ACC112 (cell line): ENCODE measurements around the gene HADHB.
A peak's percentile ranks its signal among the peaks of the same experiment; 100 is the strongest.

ENCODE experiments used
- H2AFZ ChIP-seq: fragments of 200-600 bp; sonication (generic); one replicate; pipeline ENCODE4 v1.6.0; 2017; ENCODE audit warnings: antibody characterized with exemption, low read length; ENCODE audit not compliant: unreplicated experiment
- H3K27ac ChIP-seq: fragments of 200-600 bp; sonication (generic); 2 replicates; pipeline ENCODE4 v1.5.1; 2014; ENCODE audit warnings: low read depth, mild to moderate bottlenecking, antibody characterized with exemption, low read length, moderate library complexity
- H3K27me3 ChIP-seq: fragments of 200-600 bp; sonication (generic); 2 replicates; pipeline ENCODE4 v1.6.1; 2014; ENCODE audit warnings: mild to moderate bottlenecking, antibody characterized with exemption, low read length, moderate library complexity, mixed read lengths; ENCODE audit not compliant: insufficient read depth
- H3K36me3 ChIP-seq: fragments of 200-600 bp; sonication (generic); 2 replicates; pipeline ENCODE4 v1.6.1; 2016; ENCODE audit warnings: mild to moderate bottlenecking, antibody characterized with exemption, low read length, moderate library complexity, mixed read lengths; ENCODE audit not compliant: insufficient read depth
- H3K4me1 ChIP-seq: fragments of 200-600 bp; sonication (generic); one replicate; pipeline ENCODE4 v1.6.1; 2016; ENCODE audit warnings: low read length, mixed read lengths; ENCODE audit not compliant: insufficient read depth, unreplicated experiment, control insufficient read depth
- H3K4me3 ChIP-seq: fragments of 200-600 bp; sonication (generic); 2 replicates; pipeline ENCODE4 v1.5.1; 2014; ENCODE audit warnings: mild to moderate bottlenecking, low read depth, low read length
- H3K79me2 ChIP-seq: fragments of 200-600 bp; sonication (generic); one replicate; pipeline ENCODE4 v1.6.0; 2016; ENCODE audit warnings: low read length; ENCODE audit not compliant: control insufficient read depth, unreplicated experiment, insufficient read depth

HADHB gene

DNA sequence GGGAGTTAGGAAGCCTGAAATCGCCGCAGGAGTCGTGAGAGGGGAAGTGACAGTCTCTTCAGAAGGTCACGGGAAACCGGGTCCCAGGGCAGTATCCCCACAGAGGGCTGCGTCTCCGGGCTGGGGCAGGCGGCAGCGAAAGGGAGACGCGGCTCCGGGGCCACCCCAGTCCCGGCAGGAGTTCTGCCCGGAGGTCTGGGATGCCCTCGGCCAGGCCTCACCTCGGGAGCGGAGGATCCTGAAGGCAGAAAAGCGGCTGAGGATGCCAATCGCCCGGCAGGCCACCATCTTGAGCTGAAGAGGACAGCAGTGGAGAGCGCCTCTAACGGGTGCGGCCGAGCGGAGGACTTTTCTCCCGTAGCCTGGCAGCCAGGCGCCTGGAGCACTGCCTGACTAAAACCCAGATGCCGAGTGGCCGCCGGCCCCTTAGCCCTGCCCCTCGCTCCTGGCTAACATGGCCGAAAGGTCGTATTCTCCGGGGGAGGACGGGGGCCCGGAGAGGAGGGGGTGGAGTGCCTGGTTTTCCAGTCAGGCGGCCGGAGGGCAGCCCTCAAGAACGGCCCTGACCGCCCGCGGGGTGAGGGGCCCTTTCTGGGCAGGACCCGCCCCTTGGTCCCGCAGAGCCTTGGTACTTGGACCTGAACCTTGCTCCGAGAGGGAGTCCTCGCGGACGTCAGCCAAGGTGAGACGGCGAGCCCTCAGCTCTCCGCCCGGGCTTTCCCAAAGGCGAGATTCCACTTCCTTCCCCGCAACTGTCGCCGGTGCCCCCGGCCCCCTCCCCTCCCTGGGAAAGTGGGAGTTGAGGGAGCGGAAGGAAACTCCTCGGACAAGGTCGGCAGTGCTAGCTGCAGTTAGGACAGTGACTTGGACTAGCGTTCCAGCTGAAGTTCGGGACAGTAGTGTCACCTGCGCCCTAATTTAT is at the start of gene HADHB, which contains the start of gene HADHA:
Gene HADHB (plus strand): TSS at position 631 of the 922 bp plus-strand sequence. CDS start 9,316 bp downstream, outside the sequence.
Gene HADHA (minus strand): TSS at position 324 of the 922 bp plus-strand sequence. CDS start 36 bp downstream, at position 288.
- Histone ChIP-seq H3K36me3 (no peaks in the 10 kb centered on the region), H3K4me3 (peak within 1 kb of the TSS; percentile 95), H3K27ac (peak within 1 kb of the TSS; percentile 90), H3K4me1 (peaks cover 38% of the 10 kb centered on the region), H2AFZ (peak within 1 kb of the TSS; percentile 95), H3K27me3 (no peaks in the 10 kb centered on the region), H3K79me2 (peaks cover 95% of the 10 kb centered on the region)

DNA sequence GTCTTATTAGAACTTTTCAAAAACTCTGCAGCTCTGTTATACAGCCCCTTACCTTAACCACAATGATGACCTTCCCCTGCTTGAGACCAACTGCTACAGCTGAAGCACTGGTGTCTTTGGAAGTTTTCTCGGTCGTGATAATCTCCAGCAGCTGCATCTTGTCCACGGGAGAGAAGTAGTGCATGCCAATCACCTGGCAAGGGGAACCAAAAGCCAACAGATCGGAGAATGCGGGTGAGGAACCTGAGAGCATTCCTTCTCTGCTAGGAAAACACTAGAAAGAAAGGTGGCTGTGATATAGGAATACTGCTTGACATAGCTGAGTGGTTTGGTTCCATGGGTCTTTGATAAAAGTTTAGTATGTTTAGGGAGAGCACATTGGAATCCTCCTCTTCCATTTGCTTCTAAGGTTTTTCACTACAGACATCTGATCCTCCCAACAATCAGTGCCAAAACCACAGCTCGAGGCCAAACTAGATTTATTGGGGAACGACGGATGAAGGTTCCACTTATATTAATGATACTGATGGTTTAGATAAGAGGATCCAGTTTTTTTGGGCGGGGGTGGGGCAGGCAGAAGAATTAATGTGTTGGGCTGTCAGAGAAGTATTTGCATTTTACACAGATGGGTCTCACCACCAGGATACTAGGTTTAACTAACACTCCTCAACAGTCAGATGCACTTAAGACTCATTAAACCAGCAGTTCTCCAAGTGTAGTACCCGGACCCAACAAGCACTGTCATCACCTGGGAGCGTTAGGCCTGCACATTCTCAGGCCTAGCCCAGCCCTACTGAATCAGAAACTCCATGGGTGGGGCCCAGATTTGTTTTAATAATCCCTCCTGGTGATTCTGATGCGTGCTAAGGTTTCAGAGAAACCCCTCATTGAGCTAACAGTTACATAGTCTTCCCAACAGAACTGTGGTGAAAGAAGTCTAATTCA is 49.4 kb upstream of the HADHB start:
- no peaks in the 10 kb centered on the region for H3K79me2 ChIP-seq
- H2AFZ ChIP-seq: no peak overlapping the region
- no peak overlapping the region for H3K27ac ChIP-seq
- no peak overlapping the region for H3K4me3 ChIP-seq
- peaks cover 26% of the 10 kb centered on the region for H3K36me3 ChIP-seq
- no peaks in the 10 kb centered on the region for H3K4me1 ChIP-seq
- H3K27me3 ChIP-seq: no peaks in the 10 kb centered on the region

DNA sequence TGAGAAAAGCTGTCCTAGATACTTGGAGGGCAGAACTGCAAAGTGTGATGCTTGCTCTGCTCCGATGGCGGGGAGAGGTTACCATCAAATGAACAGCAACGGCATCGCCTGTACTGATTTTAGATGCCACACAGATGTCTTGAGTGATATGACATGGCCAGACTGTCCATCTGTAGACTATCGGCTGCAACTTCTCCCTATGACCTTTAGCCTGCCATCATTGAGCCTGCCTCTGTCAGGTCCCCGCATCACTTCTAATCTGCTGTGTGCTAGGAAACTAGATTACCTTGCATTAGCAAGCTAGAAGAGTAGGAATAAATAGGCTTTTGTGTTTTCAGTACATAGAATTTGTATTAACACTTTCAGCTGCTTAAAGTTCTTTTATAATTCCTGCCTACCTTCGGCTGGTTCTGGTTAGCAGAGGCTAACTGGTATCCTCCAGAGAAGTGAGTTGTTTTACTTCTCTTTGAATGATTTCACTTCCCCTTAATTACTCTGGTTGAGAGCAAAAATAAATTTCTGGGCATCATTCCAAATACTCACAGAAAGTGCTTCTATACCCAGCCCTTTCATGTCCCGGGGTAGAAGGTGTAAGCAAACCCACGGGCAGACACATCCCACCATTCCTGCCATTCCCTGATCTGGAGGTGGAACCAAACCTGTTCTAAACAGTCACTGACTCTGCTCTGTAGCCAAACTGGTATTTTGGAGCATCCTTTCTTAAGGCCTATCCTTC is 47.9 kb upstream of the HADHB start:
- H3K36me3 ChIP-seq: peaks cover 31% of the 10 kb centered on the region
- H2AFZ ChIP-seq: no peak overlapping the region

DNA sequence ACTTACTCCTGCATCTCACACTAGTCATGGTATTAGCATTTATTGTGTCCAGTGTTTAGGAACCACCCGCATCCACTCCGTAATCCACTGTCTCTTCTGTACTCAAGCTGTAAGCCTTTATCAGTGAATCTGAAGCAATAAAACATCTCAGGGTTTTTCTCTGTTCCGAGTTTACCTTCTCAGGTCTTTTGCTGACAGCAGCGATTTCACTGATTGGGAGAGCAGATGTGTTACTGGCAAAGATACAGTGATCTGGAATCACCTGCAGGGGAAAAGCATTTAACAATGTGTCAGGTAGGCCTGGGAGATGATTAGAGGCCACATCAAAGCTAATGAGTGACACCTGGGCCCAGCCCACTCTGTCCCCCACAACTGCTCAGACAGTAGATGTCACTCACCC is 47.2 kb upstream of the HADHB start:
- Histone ChIP-seq H3K79me2 (no peaks in the 10 kb centered on the region), H3K36me3 (peaks cover 31% of the 10 kb centered on the region)

More for the DNA sequence above, 47.9 kb upstream of the HADHB start:
- Histone ChIP-seq H3K4me1 (no peaks in the 10 kb centered on the region), H3K27ac (no peak overlapping the region), H3K27me3 (no peaks in the 10 kb centered on the region), H3K4me3 (no peak overlapping the region), H3K79me2 (no peaks in the 10 kb centered on the region)

DNA sequence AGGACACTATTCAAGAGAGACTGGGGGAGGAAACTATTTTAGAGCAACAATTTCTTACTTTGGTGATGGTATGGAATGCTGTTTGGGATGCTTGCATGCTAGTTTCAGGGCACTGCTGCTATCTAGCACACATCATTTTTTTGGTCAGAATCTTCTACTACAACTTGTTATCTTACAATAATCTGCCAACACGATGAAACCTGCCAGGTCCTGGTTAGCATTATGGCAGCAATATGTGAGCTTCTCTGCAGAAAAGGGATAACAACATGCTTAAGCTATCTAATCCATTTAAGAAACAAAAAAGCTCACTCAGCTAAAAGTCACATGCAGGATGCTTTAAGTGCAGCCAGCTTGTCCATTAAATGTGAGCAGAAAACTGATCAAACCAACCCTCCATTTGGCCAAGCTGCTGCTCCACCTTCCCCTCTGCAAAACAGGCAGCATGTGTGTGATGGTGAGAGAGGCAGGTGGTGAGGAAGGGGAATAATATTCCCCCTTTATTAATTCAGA is 41.7 kb upstream of the HADHB start:
- Histone ChIP-seq H3K4me3 (no peak overlapping the region), H3K79me2 (no peaks in the 10 kb centered on the region), H3K4me1 (no peaks in the 10 kb centered on the region), H3K36me3 (peaks cover 17% of the 10 kb centered on the region; the same call in 1 of the 2 replicates), H2AFZ (no peak overlapping the region), H3K27ac (no peak overlapping the region), H3K27me3 (no peaks in the 10 kb centered on the region)

More for the DNA sequence above, 47.2 kb upstream of the HADHB start:
- Histone ChIP-seq H3K4me3 (no peak overlapping the region), H2AFZ (no peak overlapping the region), H3K27me3 (no peaks in the 10 kb centered on the region), H3K4me1 (no peaks in the 10 kb centered on the region), H3K27ac (no peak overlapping the region)

DNA sequence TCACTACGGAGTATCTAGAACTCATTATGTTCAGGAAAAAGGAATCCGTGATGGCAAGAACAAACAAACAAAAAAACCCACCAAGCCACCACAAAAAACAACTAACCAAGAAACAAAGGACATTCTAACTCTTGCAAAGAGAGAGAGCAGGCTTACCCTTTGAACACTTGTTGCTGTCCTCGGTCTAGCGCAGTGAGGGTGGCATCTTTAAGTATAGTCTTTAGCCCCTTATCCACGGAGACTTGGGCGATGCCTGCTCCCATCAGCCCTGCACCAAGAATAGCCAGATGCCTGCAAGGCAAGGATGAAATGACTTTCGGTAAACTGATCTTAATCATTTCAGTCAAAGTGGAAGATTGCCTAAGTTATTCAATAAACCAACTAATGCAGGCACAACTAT is 40.8 kb upstream of the HADHB start:
- no peak overlapping the region for H2AFZ ChIP-seq
- H3K36me3 ChIP-seq: peaks cover 21% of the 10 kb centered on the region; the same call in 1 of the 2 replicates
- H3K4me3 ChIP-seq: no peak overlapping the region
- H3K27ac ChIP-seq: no peak overlapping the region
- no peaks in the 10 kb centered on the region for H3K79me2 ChIP-seq
- no peaks in the 10 kb centered on the region for H3K27me3 ChIP-seq
- H3K4me1 ChIP-seq: no peaks in the 10 kb centered on the region

DNA sequence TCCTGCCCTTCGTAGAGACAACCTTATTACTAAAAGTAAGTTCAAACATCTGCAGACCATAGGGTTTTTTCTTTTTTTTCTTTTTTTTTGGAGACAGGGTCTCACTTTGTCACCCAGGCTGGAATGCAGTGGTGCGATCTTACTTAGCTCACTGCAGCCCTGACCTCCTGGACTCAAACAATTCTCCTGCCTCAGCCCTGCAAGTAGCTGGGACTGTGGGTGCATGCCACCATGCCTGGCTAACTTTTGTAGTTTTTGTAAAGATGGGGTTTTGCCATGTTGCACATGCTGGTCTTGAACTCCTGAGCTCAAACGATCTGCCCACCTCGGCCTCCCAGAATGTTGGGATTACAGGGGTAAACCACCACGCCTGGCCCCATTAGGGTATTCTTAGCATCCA is 32.7 kb upstream of the HADHB start:
- H3K4me1 ChIP-seq: no peaks in the 10 kb centered on the region
- no peak overlapping the region for H2AFZ ChIP-seq
- H3K27ac ChIP-seq: no peak overlapping the region
- no peaks in the 10 kb centered on the region for H3K27me3 ChIP-seq
- H3K36me3 ChIP-seq: peaks cover 58% of the 10 kb centered on the region
- no peak overlapping the region for H3K4me3 ChIP-seq
- H3K79me2 ChIP-seq: no peaks in the 10 kb centered on the region

DNA sequence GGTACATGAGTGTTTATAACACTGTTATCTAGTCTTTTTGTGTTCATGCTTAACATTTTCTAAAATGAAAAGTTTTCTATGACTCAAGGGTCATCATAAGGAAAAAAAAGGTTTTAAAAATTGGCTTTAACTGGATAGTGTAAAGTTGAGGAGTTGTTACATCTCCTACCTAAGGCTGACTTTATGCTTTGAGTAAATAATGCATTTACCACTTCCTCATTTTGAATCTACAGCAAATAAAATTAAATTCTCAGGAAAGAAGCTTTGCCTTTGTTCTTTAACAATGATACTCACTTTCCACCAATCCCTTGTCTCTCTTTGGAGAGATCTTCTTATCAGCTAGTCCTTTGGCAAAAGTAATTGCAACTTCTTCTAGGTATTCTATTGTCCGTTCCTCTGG is 30.0 kb upstream of the HADHB start:
- no peaks in the 10 kb centered on the region for H3K4me1 ChIP-seq
- H3K4me3 ChIP-seq: no peak overlapping the region
- H3K27ac ChIP-seq: no peak overlapping the region

DNA sequence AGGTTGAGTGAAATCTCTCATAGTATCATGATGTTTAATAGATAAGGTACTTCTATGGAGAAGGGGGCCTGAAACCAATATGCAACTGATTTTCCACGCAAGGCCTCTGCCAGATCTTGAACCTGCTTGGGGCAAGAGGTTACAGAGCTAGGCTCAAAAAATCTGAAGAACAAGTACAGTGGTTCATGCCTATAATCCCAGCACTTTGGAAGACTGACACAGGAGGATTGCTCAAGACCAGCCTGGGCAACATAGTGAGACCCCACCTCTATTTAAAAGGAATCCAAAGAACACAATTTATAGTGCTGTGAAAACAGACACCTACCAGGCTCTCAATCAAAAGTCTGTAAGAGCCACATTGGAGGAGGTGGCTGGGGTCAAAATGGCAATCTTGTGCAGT is 28.9 kb upstream of the HADHB start:
- no peaks in the 10 kb centered on the region for H3K4me1 ChIP-seq
- H2AFZ ChIP-seq: no peak overlapping the region
- peaks cover 54% of the 10 kb centered on the region for H3K36me3 ChIP-seq
- no peaks in the 10 kb centered on the region for H3K27me3 ChIP-seq
- H3K27ac ChIP-seq: no peak overlapping the region
- H3K79me2 ChIP-seq: no peaks in the 10 kb centered on the region
- H3K4me3 ChIP-seq: no peak overlapping the region

More for the DNA sequence above, 30.0 kb upstream of the HADHB start:
- Histone ChIP-seq H2AFZ (no peak overlapping the region), H3K36me3 (peaks cover 55% of the 10 kb centered on the region), H3K27me3 (no peaks in the 10 kb centered on the region), H3K79me2 (no peaks in the 10 kb centered on the region)

DNA sequence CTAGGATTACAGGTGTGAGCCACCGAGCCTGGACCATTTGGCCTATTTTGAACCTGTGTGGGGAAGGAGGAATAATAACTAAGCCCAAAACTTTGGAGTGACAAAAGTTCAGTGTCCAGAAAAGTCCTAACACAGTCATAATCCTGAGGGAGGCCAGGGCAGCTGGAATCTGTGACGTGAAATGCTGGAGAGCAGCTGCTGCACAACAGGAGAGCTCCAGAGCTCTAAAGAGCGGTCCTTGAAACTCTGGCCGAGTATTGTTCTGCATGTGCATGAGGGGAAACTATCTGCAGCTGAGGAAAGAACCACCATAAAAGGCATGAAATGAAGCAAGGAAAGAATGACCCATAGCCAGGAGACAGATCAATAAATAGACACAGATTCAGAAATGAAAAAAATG is 28.2 kb upstream of the HADHB start:
- Histone ChIP-seq H3K27ac (no peak overlapping the region), H3K36me3 (peaks cover 52% of the 10 kb centered on the region), H3K79me2 (no peaks in the 10 kb centered on the region), H3K27me3 (no peaks in the 10 kb centered on the region), H3K4me3 (no peak overlapping the region), H2AFZ (no peak overlapping the region), H3K4me1 (no peaks in the 10 kb centered on the region)
